NCI-H187 (cell line): ENCODE data around the gene CLPSL2.

Experiments used
- DNase-seq, 2 experiments: peaks; one replicate each; lab custom pipeline; 2025; lab: John Stamatoyannopoulos, UW

Gene CLPSL2

DNA sequence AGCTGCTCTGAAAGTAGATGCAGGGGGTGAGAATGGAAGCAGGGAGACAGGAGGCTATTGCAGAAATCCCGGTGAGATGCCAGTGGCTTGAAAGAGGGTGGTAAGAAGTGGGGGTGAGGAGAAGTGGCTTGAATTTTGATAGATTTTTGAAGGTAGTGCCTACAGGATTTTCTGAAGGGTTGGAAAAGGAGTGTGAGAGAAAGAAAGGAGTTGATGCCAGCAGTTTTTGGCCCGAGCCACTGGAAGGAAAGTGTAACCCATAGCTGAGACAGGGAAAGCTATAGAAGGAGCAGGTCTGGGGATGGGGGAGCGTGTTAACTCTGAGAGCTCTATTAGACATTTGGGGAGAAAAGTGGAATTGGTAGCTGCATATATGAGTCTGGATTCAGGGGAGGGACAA is 29.9 kb upstream of the CLPSL2 start:
- no peak for DNase-seq

GRCh38 chr6:35747877-35748276 is 28.5 kb upstream of the CLPSL2 start:
- no peak for DNase-seq

GRCh38 chr6:35750557-35750956 is 25.8 kb upstream of the CLPSL2 start:
- no peak for DNase-seq

DNA sequence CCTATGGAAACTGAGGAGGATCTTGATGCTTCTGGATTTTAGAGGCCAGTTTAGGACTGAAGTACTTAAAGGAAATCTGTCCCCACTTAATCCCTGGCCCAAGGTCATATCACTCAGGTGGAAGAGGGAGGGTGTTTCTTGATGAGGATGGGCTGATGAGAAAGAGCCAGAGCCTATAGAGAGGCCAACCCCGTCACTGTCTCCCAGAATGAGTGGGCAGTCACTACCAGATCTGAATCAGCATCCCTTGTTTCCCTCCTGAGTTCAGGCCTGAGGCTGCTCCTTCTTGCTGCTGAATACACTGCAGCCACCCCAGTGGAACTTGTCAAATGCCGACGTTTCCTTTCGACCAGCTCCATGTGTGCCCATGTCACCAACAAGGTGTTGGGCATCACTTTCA is 24.8 kb upstream of the CLPSL2 start:
- DNase-seq = no peak

DNA sequence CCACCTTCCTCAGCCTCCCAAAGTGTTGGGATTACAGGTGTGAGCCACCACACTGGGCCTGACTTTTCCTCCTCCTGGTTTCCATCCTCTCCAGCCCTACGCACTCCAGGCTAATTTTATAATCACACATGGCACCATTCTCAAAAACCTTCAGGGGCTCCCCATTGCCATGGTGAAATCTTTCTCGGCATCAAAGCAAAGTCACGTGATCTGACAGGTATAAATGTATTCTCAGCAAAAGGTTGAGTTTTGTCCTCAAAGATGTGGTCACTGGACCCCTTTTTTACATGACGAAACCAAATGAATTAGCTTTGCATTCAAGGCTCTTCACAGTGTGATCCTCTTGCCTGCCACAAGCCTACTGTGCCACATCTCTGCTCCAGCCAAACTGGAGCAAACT is 24.1 kb upstream of the CLPSL2 start:
- DNase-seq = no peak

GRCh38 chr6:35754452-35755277 is 21.7 kb upstream of the CLPSL2 start:
- peak; percentile 24 to 73 for DNase-seq

DNA sequence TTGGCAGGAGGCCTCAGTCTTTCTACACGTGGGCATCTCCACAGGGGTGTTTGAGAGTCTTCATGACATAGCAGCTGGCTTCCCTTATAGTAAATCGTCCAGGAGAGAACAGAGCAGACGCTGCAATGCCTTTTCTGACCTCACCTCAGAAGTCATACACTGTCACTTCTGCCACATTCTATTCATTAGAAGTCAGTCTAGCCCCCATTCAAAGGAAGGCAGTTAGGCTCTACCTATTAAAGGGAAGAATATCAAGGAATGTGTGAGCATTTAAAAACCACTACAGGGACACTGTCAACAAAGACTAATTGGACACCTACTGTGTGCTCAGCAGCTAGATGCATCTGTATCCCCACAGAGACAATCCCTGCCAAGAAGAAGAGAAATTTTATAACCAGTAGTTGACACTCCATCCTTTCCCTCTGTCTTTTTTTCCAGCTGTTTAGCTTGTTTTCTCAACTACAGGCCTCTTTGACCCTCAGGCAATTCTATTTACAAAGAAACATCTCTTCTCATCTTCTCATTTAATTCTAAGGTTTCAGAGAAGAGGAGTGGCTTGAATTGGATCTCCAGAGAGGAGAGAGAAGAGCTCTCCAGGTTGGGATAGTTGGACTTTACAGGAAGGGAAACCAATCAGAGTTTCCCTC is 21.0 kb upstream of the CLPSL2 start:
- no peak for DNase-seq

GRCh38 chr6:35757456-35758123 is 18.8 kb upstream of the CLPSL2 start:
- DNase-seq = no peak

DNA sequence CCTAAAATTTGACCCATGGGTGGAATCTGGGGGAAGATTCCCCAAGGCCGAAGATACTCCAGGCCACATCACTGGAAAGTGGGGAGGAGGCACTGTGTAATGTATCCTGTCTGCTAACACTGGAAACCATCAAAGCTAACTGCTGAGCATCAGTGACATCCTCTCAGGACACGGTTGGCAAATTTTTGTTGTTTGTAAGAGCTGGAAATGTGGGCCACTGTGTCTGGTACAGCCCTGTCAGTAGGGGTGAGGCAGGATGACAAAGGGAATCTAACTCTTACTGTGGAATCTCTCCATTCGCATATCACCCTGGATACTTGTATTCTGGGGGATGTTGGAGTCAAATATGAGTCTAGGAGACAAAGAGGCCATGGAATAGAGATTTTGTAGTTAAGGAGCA is 17.0 kb upstream of the CLPSL2 start:
- no peak for DNase-seq

DNA sequence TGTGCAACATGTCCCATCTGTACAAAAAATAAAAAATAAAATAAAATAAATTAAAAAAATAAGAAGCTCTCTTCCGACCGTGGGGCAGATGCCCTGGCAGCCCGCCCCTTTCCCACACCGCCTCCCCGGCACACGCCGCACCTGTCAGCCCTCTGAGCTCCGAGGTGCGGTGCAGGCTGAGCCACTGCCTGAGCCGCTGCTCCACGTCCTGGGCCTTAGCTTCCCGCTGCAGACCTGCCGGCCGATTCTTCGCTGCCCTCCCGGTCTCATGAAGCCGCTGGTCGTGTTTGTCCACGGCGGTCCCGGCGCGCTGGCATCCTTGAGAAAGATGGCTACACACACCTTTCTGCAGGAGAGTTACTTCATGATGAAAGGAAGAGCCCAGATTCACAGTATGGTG is 10.7 kb upstream of the CLPSL2 start:
- no peak for DNase-seq

DNA sequence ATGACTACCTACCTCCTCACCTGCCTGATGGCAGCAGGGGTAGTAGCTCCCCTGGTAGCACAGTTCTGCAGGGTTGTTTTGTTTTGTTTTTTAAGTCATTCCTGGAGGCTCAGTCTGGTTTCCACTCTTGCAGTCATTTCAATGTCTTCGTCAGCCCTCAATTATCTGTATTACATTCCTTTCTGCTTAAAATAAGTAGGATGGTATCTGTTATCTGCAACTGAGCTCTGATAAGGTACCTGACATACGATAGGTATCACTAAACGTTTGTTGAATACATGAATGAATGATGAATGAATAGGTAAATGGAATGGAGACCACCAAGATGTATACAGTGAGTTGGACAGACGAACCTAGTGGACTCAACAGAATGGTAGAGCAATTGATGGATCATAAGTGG is 7.2 kb upstream of the CLPSL2 start:
- DNase-seq = no peak

DNA sequence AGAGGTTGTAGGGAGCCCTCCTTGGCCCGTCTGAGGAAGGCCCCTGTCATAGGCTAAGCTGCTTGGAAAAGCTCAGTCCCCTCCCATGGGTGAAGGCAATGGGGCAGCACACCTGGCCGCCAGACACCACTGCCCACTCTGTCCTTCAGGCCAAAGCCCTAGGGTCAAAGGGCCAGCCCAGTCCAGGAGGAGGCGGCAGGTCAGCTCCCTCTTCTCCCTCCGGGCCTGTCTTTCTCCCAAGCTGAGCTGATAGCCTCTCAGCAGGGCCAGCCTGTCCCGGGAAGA is 5.1 kb upstream of the CLPSL2 start:
- DNase-seq = no peak

GRCh38 chr6:35774116-35774794 is 2.1 kb upstream of the CLPSL2 start:
- no peak for DNase-seq

DNA sequence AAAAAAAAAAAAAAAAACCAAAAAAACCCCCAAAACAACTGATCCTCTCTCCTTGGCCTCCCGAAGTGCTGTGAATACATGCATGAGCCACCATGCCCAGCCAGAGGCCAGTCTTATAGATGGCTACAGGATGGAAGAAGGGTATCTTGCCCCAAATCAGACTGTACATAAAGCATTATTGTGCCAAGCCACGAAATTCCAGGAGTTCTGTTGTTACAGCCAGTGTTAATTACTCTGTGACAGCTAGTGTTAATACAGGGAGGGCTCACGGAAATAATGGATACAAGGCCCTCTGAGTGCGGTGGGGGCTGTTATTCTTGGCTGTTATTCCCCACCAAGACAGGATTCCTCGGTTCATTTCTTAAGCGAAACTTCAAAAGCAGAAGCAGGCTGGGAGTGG is 1.4 kb upstream of the CLPSL2 start:
- DNase-seq = no peak

DNA sequence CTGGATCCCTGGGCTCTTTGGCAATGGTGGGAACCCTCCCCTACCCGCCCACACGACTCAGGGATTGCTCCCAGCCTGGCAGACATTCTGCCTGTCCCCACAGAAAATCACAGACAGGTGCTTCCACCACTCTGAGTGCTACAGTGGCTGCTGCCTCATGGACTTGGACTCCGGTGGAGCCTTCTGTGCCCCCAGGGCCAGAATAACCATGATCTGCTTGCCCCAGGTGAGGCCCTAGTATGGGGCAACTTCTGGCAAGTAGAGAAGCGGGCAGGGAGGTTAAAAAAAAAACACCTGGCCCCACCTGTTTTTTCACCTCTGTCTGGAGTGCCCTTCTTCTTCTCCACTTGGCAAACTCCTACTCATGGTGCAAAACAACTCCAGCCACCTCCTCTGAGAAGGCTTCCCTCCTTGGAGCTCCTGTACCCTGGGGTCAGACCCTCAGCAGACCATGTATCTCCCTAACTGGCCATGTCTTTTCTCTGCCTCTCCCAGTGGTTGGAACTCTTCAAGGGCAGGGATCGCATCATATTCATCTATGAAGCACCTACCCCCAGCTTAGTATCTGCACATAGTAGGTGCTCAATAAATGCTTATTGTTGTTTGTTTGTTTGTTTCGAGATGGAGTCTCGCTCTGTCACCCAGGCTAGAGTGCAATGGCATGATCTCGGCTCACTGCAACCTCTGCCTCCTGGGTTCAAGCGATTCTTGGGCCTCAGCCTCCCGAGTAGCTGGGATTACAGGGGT is 1.1 kb downstream of the CLPSL2 start:
- DNase-seq = no peak

DNA sequence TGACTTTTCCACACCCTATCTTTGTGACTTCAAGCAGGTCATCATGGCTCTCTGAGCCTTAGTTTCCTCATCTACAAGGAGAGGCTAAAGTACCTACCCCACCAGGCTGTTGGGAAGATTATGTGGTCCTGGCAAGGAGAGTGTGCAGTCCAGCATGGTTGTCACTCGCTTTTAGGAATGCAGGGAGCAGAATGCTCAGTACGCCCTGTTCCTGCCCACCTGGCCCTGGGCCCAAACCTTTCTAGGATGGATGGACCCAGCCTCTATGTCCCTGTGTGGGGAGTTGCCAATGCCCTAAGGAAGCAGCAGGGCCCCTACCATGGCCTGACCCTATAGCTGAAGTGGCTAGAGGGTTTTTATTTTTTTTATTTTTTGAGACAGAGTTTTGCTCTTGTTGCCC is 2.0 kb downstream of the CLPSL2 start:
- DNase-seq = no peak

DNA sequence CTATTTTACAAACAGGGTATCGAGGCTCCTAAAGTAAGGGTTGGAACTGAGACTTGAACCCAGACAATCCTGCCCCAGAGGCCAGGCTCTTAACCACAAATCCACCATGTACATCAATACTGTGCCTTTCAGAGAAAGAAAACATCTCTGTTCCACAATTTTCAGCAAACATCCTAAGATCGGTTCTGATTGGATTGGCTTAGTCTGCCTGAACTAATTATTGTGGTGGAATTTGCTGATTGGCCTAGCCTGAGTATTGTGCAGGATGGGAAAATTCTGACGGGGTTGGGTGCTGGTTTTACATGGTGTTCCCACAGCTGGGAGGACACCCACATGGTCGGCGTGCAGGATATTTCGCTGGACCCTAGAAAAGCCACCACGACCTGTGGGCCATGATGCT is 4.3 kb downstream of the CLPSL2 start, which contains the start of gene CLPSL1:
Gene CLPSL1, plus strand, starts transcription at position 301 of the 400 bp plus-strand sequence. Its CDS starts 92 bp downstream, at position 393.
- DNase-seq = no peak

DNA sequence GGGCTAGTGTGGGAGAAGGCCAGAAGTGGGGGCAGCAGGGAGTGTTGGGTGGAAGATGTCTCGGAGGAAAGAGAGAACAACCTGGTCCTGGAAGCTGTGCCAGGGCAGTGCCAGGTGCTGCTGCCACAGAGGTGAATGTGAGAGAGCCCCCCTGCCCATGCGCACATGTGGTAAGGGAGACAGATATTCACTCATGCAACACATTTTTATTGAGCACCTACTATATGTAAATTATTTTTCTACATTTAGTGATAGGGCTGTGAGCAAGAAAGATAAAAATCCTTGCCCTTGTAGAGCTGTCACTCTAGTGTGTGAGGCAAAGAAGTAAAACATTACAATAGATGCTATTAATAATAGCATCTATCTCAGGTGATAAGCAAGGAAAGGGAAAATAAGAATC is 4.9 kb downstream of the CLPSL2 start:
- no peak for DNase-seq

DNA sequence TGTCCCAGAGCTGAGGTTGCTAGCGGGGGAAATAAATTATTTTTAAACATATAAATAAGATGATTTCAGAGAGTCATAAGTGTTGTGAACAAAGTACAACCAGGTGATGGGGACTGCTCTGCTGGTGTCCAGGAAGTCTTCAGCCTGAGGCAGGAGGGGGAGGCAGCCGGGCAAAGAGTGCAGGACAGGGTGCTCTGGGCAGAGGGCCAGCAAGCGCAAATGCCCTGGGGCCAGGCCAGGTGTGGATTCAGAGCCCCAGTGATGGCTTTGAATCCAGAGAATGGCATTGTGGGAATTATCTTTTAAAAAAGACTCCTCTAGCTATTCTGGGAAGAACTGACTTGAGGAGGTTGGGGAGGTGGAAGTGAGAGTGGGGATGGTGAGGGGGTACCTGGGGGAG is 6.0 kb downstream of the CLPSL2 start:
- no peak for DNase-seq

GRCh38 chr6:35784200-35784599 is 7.8 kb downstream of the CLPSL2 start:
- no peak for DNase-seq

GRCh38 chr6:35786272-35786671 is 9.9 kb downstream of the CLPSL2 start:
- no peak for DNase-seq

DNA sequence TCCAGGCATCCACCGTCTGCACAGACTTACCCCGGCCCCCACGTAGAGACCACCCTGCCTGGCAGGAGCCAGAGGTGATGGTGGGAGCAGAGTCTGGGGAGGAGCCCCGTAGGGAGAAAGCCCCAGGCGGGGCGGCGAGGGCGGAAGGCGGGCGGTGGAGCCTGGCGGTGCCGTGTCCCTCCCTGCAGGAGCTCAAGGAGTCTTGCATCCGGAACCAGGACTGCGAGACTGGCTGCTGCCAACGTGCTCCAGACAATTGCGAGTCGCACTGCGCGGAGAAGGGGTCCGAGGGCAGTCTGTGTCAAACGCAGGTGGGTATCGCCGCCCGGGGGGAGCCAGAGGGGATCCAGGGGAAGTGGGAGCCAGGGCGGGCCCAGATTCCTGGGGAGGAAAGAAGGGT is 10.4 kb downstream of the CLPSL2 start:
- no peak for DNase-seq
